BE2C (cell line): ENCODE data around the gene CASP3.

Experiments
- DNase-seq: peaks from one replicate; pipeline ENCODE4 v3.0.0-alpha.2; 2020
- H3K27me3 ChIP-seq: fragments of 250-450 bp; sonication (Bioruptor Pico); 2 replicates; pipeline ENCODE4 v1.5.1; 2020; ENCODE audit warnings: mild to moderate bottlenecking
- H3K36me3 ChIP-seq: fragments of 250-450 bp; sonication (Bioruptor Pico); 2 replicates; pipeline ENCODE4 v1.5.1; 2020; ENCODE audit warnings: mild to moderate bottlenecking
- H3K4me1 ChIP-seq: fragments of 250-450 bp; sonication (Bioruptor Pico); 2 replicates; pipeline ENCODE4 v1.5.1; 2020
- H3K4me3 ChIP-seq: 2 replicates; pipeline ENCODE4 v1.5.1; 2011; ENCODE audit warnings: low read depth, low read length
- H3K9me3 ChIP-seq: fragments of 250-450 bp; sonication (Bioruptor Pico); 2 replicates; pipeline ENCODE4 v1.5.1; 2020
- CTCF ChIP-seq: IDR thresholded peaks from 2 replicates; pipeline ENCODE4 v1.5.1; 2012; ENCODE audit warnings: mild to moderate bottlenecking, low read depth, low read length

Gene CASP3

DNA sequence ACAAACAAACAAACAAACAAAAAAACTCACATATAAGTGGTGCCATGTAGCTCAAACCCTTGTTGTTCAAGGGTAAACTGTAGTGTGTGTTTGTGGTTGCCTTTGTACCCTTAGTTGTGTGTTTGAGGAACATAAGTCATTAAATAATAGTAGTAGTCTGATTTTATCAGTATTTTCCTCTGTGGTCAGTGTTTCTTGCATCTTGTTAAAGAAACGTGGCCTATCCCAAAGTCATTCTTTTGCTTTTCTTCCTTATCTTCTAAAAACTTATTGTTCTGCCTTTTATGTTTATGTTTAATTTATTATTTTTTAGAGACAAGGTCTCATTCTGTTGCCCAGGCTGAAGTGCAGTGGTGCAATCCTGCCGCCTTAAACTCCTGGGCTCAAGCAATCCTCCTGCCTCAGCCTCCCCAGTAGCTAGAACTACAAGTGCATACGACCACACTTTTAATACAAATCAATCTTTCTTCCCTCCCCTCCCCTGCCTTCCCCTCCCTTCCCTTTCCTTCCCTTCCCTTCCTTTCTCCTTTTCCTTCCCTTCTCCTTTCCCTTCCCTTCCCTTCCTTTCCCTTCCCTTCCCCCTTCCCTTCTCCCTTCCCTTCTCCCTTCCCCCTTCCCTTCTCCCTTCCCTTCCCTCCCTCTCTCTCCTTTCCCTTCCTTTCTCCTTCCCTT lies 26.7 kb upstream of the CASP3 start:
- H3K27me3 ChIP-seq, result no peaks in the 10 kb centered on the region
- no peaks in the 10 kb centered on the region for H3K9me3 ChIP-seq
- no peak overlapping the region for H3K4me3 ChIP-seq
- no peak for DNase-seq
- TF ChIP-seq CTCF, result no peak
- peaks cover 7% of the 10 kb centered on the region for H3K36me3 ChIP-seq
- H3K4me1 ChIP-seq, result no peaks in the 10 kb centered on the region

DNA sequence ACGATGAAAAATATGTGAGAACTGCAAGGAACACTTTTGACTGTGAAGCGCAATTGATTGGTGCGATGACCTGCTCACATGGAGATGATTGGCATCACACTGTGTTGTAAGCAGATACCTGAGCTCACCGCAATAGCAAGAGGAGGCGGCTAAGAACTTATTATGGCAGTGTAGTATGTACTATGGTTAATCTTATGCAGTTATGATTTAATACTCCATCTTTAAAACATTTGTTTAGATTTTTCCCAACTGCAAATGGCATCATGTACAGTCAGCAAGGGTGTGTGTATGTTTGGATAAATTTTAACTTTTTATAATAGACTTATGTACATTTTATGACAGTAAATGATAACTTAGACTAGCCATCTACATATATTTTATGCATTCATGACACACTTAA lies 25.8 kb upstream of the CASP3 start:
- Histone ChIP-seq H3K27me3 (no peaks in the 10 kb centered on the region), H3K4me1 (no peaks in the 10 kb centered on the region), H3K9me3 (no peaks in the 10 kb centered on the region), H3K36me3 (peaks cover 7% of the 10 kb centered on the region), H3K4me3 (no peak overlapping the region)
- no peak for DNase-seq
- no peak for TF ChIP-seq CTCF

DNA sequence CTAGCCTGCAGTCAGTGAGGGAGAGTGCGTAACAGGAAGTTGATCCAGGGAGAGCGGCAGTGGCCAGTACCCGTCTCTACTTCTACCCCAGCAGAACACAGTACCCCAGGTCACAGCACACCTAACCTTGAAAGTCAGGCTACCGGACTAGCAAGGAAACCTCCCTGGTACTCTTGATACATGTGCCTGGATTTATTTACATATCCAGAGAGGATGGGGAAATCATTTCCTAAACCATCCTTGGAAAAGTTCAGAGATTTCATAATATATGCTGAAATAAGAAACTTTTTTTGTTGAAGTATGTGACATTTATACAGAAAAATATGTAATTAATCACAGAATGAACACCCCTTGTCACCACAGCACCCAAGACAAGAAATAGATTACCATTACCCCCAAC lies 24.8 kb upstream of the CASP3 start:
- TF ChIP-seq CTCF, result no peak

GRCh38 chr4:184672741-184673140 lies 23.5 kb upstream of the CASP3 start:
- no peak for TF ChIP-seq CTCF
- peaks cover 7% of the 10 kb centered on the region for H3K36me3 ChIP-seq
- no peak for DNase-seq
- no peak overlapping the region for H3K4me3 ChIP-seq
- no peaks in the 10 kb centered on the region for H3K9me3 ChIP-seq
- no peaks in the 10 kb centered on the region for H3K4me1 ChIP-seq
- no peaks in the 10 kb centered on the region for H3K27me3 ChIP-seq

More for the DNA sequence above, 24.8 kb upstream of the CASP3 start:
- Histone ChIP-seq H3K4me3 (no peak overlapping the region), H3K9me3 (no peaks in the 10 kb centered on the region), H3K4me1 (no peaks in the 10 kb centered on the region), H3K36me3 (peaks cover 7% of the 10 kb centered on the region), H3K27me3 (no peaks in the 10 kb centered on the region)
- DNase-seq, result no peak

GRCh38 chr4:184671101-184671500 lies 21.9 kb upstream of the CASP3 start:
- TF ChIP-seq CTCF, result no peak
- Histone ChIP-seq H3K36me3 (peaks cover 7% of the 10 kb centered on the region), H3K4me3 (no peak overlapping the region), H3K4me1 (no peaks in the 10 kb centered on the region), H3K27me3 (no peaks in the 10 kb centered on the region), H3K9me3 (no peaks in the 10 kb centered on the region)
- no peak for DNase-seq

DNA sequence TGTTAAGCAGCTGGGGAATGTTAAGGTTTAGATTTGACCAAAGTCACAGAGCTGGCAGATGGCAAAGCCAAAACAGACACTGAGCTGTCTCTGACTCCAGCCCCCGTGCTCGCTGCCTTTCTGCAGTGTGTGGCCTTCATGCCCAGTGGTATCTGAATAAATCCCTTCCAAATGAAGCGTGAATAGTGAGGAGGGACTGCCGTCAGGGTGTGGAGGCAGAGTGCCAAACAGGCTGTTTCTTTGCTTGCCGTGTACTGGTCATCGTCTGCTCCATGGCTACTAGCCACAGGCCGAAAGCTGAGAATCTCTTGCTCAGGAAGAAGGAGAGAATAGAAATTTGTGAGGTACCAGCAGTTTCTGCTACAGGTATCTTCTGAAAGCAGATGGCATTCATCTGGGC lies 20.0 kb upstream of the CASP3 start:
- Histone ChIP-seq H3K36me3 (peaks cover 7% of the 10 kb centered on the region), H3K4me3 (no peak overlapping the region), H3K4me1 (no peaks in the 10 kb centered on the region), H3K9me3 (no peaks in the 10 kb centered on the region), H3K27me3 (no peaks in the 10 kb centered on the region)
- TF ChIP-seq CTCF, result no peak
- DNase-seq, result no peak
